GM12878 (cell line): ENCODE measurements around the gene CHIC2. TPM values are rescaled to one million over a fixed set of nuclear protein-coding genes. Genes with fewer than 3 reads are reported as not detected.

ENCODE experiments used
- ATAC-seq: fragments of 200-7000 bp; cut with Tn5 transposase; 3 replicates; pipeline ENCODE4 v1.9.1; 2020; ENCODE audit warnings: mild to moderate bottlenecking, moderate library complexity
- BruUV-seq: library from RNA; stranded (reverse); fragments of 400-500 nt; replicated peaks from 2 replicates; lab custom pipeline; 2021; lab: Mats Ljungman, UMichigan
- CTCF ChIA-PET: fragments of 300-600 bp; sonication (Branson Sonifier 250); formaldehyde crosslinking; extraction: SDS; loops from one replicate; lab custom pipeline; 2021; ENCODE audit warnings: inconsistent platforms; lab: Yijun Ruan, JAX
- POLR2A ChIA-PET: fragments of 350-600 bp; formaldehyde crosslinking; extraction: SDS; loops from one replicate; lab custom pipeline; 2021; ENCODE audit warnings: inconsistent platforms; lab: Charles Lee
- RAD21 ChIA-PET: fragments of 300-600 bp; sonication (Branson Sonifier 250); formaldehyde crosslinking; loops from one replicate; lab custom pipeline; 2023; ENCODE audit warnings: antibody characterized with exemption; ENCODE audit not compliant: unreplicated experiment; lab: Charles Lee
- SMC1A ChIA-PET: fragments of 300-600 bp; sonication (Branson Sonifier 250); formaldehyde crosslinking; loops from one replicate; lab custom pipeline; 2023; ENCODE audit not compliant: unreplicated experiment, uncharacterized antibody; lab: Charles Lee
- DNase-seq: peaks from one replicate; pipeline ENCODE4 v3.0.0-alpha.2; 2011; ENCODE audit warnings: low read depth, low spot score
- FAIRE-seq: peaks from 3 replicates; lab custom pipeline; 2011; peaks lifted over from hg19 to GRCh38; lab: Jason Lieb, UNC
- H2AFZ ChIP-seq: 2 replicates; pipeline ENCODE4 v1.6.0; 2011; ENCODE audit warnings: low read depth, low read length, control low read depth; ENCODE audit not compliant: control insufficient read depth
- H3K27ac ChIP-seq: 2 replicates; pipeline ENCODE4 v1.5.1; 2011; ENCODE audit warnings: control low read depth; ENCODE audit not compliant: control insufficient read depth, insufficient read depth
- H3K27me3 ChIP-seq, 2 experiments: replicated peaks in 1 of 2; 2 replicates each; pipeline versions ENCODE4 v1.6.0 to v1.6.1; 2011; ENCODE audit warnings: low read length in 1 of 2; ENCODE audit not compliant: control insufficient read depth in 2 of 2, insufficient read depth in 2 of 2
- H3K36me3 ChIP-seq, 2 experiments: 2 replicates each; pipeline ENCODE4 v1.5.1; 2011; ENCODE audit warnings: low read length in 1 of 2; ENCODE audit not compliant: control insufficient read depth in 2 of 2, insufficient read depth in 2 of 2
- H3K4me1 ChIP-seq: 2 replicates; pipeline ENCODE4 v1.6.1; 2011; ENCODE audit warnings: mild to moderate bottlenecking, low read length, moderate library complexity, mixed read lengths; ENCODE audit not compliant: control insufficient read depth, insufficient read depth
- H3K4me2 ChIP-seq: 2 replicates; pipeline ENCODE4 v1.6.0; 2011; ENCODE audit warnings: control low read depth; ENCODE audit not compliant: control insufficient read depth, insufficient read depth
- H3K4me3 ChIP-seq: fragments of 200-600 bp; sonication (generic); 2 replicates; pipeline ENCODE4 v1.5.1; 2016
- H3K79me2 ChIP-seq: 2 replicates; pipeline ENCODE4 v1.6.0; 2011; ENCODE audit warnings: low read length; ENCODE audit not compliant: control insufficient read depth, insufficient read depth
- H3K9ac ChIP-seq: 2 replicates; pipeline ENCODE4 v1.8.0; 2011; ENCODE audit warnings: low read length, control low read depth, mixed read lengths; ENCODE audit not compliant: control insufficient read depth, insufficient read depth
- H3K9me3 ChIP-seq: replicated peaks from 3 replicates; pipeline ENCODE4 v1.5.1; 2011; ENCODE audit warnings: mild to moderate bottlenecking, low read length; ENCODE audit not compliant: control insufficient read depth, insufficient read depth
- H4K20me1 ChIP-seq: 2 replicates; pipeline ENCODE4 v1.6.0; 2011; ENCODE audit not compliant: control insufficient read depth, insufficient read depth
- BCLAF1 ChIP-seq: fragments of 450-650 bp; IDR thresholded peaks from 2 replicates; pipeline ENCODE4 v1.6.1; 2017; ENCODE audit warnings: antibody characterized with exemption, mild to moderate bottlenecking, moderate library complexity
- IRF5 ChIP-seq: fragments of 450-650 bp; IDR thresholded peaks from 2 replicates; pipeline ENCODE4 v1.6.1; 2017; ENCODE audit warnings: borderline replicate concordance
- MEF2A ChIP-seq: IDR thresholded peaks from 2 replicates; pipeline ENCODE4 v1.6.1; 2011; ENCODE audit warnings: low read depth, mild to moderate bottlenecking, low read length, moderate library complexity; ENCODE audit not compliant: insufficient read depth
- RUNX3 ChIP-seq: IDR thresholded peaks from 2 replicates; pipeline ENCODE4 v1.6.1; 2012; ENCODE audit warnings: low read length, inconsistent platforms
- TCF7 ChIP-seq: IDR thresholded peaks from 2 replicates; pipeline ENCODE4 v1.6.1; 2014; ENCODE audit warnings: antibody characterized with exemption, borderline replicate concordance
- YY1 ChIP-seq: IDR thresholded peaks from 2 replicates; pipeline ENCODE4 v1.6.1; 2011; ENCODE audit warnings: low read depth, mild to moderate bottlenecking, low read length
- WGBS: methylation state at CpG from one replicate; pipeline ENCODE4 v1.1.6; 2016; ENCODE audit warnings: low lambda C conversion rate; ENCODE audit not compliant: insufficient replicate concordance, insufficient coverage; ENCODE audit errors: missing lambda C conversion rate; 5-methylcytosine and 5-hydroxymethylcytosine counted together
- in situ Hi-C: fragments of 300-500 bp; cut with MboI; formaldehyde crosslinking; loops from 9 replicates; pipeline ENCODE4 v1.14.3; 2018; ENCODE audit warnings: mixed read lengths
- intact Hi-C: fragments of 100-400 bp; cut with micrococcal nuclease; formaldehyde crosslinking; loops from one replicate; pipeline ENCODE4 v1.14.2; 2022; ENCODE audit not compliant: unreplicated experiment
- polyA plus RNA-seq, 11 experiments: library from polyadenylated mRNA; depleted of rRNA in 4 of 11; unstranded in 6 of 11; stranded (reverse) in 5 of 11; fragments of >200 nt; fragmentation: Nextera tagmentation in 4 of 11; fragmentation: Illumina TruSeq in 1 of 11; extraction: Ambion mirVana in 4 of 11; extraction: Trizol in 1 of 11; gene quantifications; 1 replicate in 1 of 11; 2 replicates in 10 of 11; pipeline versions ENCODE4 v1.2.1 to v1.2.3, GENCODE V29; 2011 to 2016; ENCODE audit warnings: inconsistent platforms in 2 of 11, missing spikeins in 2 of 11, low read depth in 1 of 11
- total RNA-seq, 4 experiments: library from RNA; depleted of rRNA in 3 of 4; stranded (reverse); fragments of >200 nt in 3 of 4; fragmentation: Illumina TruSeq in 1 of 4; extraction: Trizol in 1 of 4; gene quantifications; 2 replicates each; pipeline versions ENCODE4 v1.2.1 to v1.2.3, GENCODE V29; 2013 to 2021

CHIC2 gene
- total and polyA plus RNA-seq, 10 of the 15 experiments (the other 5 are each of a cell fraction or from before 2014, with no cell fraction given): 0.80 to 24.4 (median 12.2) TPM

GRCh38 chr4:54055494-54055893 lies 8.9 kb downstream of the CHIC2 start:
- Histone ChIP-seq H3K79me2 (peaks cover 42% of the 10 kb centered on the region), H2AFZ (no peak overlapping the region), H3K9me3 (no peaks in the 10 kb centered on the region; the same call in 2 of the 3 replicates), H4K20me1 (no peaks in the 10 kb centered on the region), H3K36me3 (no peaks in the 10 kb centered on the region), H3K27ac (no peak overlapping the region), H3K27me3 (no peaks in the 10 kb centered on the region), H3K4me3 (no peak overlapping the region), H3K4me2 (no peak overlapping the region), H3K9ac (no peak overlapping the region), H3K4me1 (peaks cover 9% of the 10 kb centered on the region; the same call in 1 of the 2 replicates)
- intact Hi-C loops (no loop called here), in situ Hi-C loops (no loop called here)
- FAIRE-seq: no peak
- TF ChIP-seq TCF7 (no peak), YY1 (no peak), IRF5 (no peak), MEF2A (no peak), RUNX3 (no peak), BCLAF1 (no peak)
- ATAC-seq: no peak
- no peak for DNase-seq
- WGBS: 100% methylated on average over 1 of the region's 1 CpG
- CTCF ChIA-PET: interaction anchor here (2.1 kb wide), 1 partner anchor 70 kb away, joined by 4 read pairs; no protein-coding TSS in a partner anchor
- POLR2A ChIA-PET: no interaction called here
- SMC1A ChIA-PET: interaction anchor here (1.0 to 1.4 kb wide), 2 partner anchors 30 to 120 kb away, joined by 3 read pairs; no protein-coding TSS in a partner anchor
- no TSS peak for BruUV-seq
- RAD21 ChIA-PET: no interaction called here
